ENCODE results near the gene NBEAL1. TPM values are rescaled to one million over a fixed set of nuclear protein-coding genes. Genes with fewer than 3 reads are reported as not detected.
"Not testable (repeated sequence)": the region's sequence is repeated elsewhere in the genome, so short reads cannot be mapped to it uniquely, and the experiment has no call there.

NBEAL1 gene
- total RNA-seq, 4 donors from 2014 or later = 25.6 to 67.5 (median 55.0) TPM

- ATAC-seq (ENCODE audit: low FRiP score) = no peak
- TF ChIP-seq CTCF (IDR thresholded peaks at IDR 0.05) = no peak
- no peak for DNase-seq (ENCODE audit: low spot score)
Measured at GRCh38 chr2:203062126-203062525, 47.5 kb downstream of the NBEAL1 start.

GRCh38 chr2:203066519-203067091 lies 51.9 kb downstream of the NBEAL1 start:
- DNase-seq (ENCODE audit: low spot score); ATAC-seq (ENCODE audit: low FRiP score): not testable (repeated sequence)

GRCh38 chr2:203070701-203071100 lies 56.0 kb downstream of the NBEAL1 start:
- ATAC-seq (ENCODE audit: low FRiP score) (no peak), DNase-seq (ENCODE audit: low spot score) (no peak)
- no peak for TF ChIP-seq CTCF (IDR thresholded peaks at IDR 0.05)

- no peak for ATAC-seq (ENCODE audit: low FRiP score)
- TF ChIP-seq CTCF (IDR thresholded peaks at IDR 0.05) = no peak
Measured at GRCh38 chr2:203071148-203071547, 56.5 kb downstream of the NBEAL1 start.

GRCh38 chr2:203072371-203072770 lies 57.7 kb downstream of the NBEAL1 start:
- DNase-seq (ENCODE audit: low spot score) (no peak), ATAC-seq (ENCODE audit: low FRiP score) (no peak)
- TF ChIP-seq CTCF (IDR thresholded peaks at IDR 0.05) = no peak

More at GRCh38 chr2:203071148-203071547, 56.5 kb downstream of the NBEAL1 start:
- DNase-seq (ENCODE audit: low spot score) = no peak

GRCh38 chr2:203077451-203077850 lies 62.8 kb downstream of the NBEAL1 start:
- DNase-seq (ENCODE audit: low spot score) = no peak
- no peak for TF ChIP-seq CTCF (IDR thresholded peaks at IDR 0.05)

GRCh38 chr2:203080447-203081045 lies 65.9 kb downstream of the NBEAL1 start:
- DNase-seq (ENCODE audit: low spot score) (no peak), ATAC-seq (ENCODE audit: low FRiP score) (no peak)
- TF ChIP-seq CTCF (IDR thresholded peaks at IDR 0.05) = no peak

More at GRCh38 chr2:203077451-203077850, 62.8 kb downstream of the NBEAL1 start:
- no peak for ATAC-seq (ENCODE audit: low FRiP score)

All from omental fat pad (tissue), 4 donors.